Measurements from ENCODE around the gene TAAR1. TPM values are rescaled to one million over a fixed set of nuclear protein-coding genes. Genes with fewer than 3 reads are reported as not detected.

Gene TAAR1
- total RNA-seq, 1 donor, result not detected

GRCh38 chr6:132651062-132651461, 7.9 kb downstream of the TAAR1 start:
- Histone ChIP-seq H3K4me3 (ENCODE audit: insufficient read depth, low read length) (no peak overlapping the region), H3K27ac (ENCODE audit: low read depth, low read length) (no peak overlapping the region), H3K4me2 (ENCODE audit: insufficient read depth, low read length) (no peak overlapping the region), H3K27me3 (ENCODE audit: insufficient read depth, low read length) (peaks cover 25% of the 10 kb centered on the region), H3K79me2 (ENCODE audit: insufficient read depth, low read length) (no peaks in the 10 kb centered on the region), H3K4me1 (ENCODE audit: insufficient read depth, low read length) (peaks cover 9% of the 10 kb centered on the region), H3K36me3 (ENCODE audit: insufficient read depth, low read length) (no peaks in the 10 kb centered on the region), H4K20me1 (ENCODE audit: insufficient read depth, low read length) (no peaks in the 10 kb centered on the region), H2AFZ (ENCODE audit: low read length) (no peak overlapping the region), H3K9me3 (ENCODE audit: low read depth, low read length) (no peaks in the 10 kb centered on the region)
- TF ChIP-seq CTCF (IDR thresholded peaks at IDR 0.05; ENCODE audit: extremely low read depth, low read depth, low read length), result no peak
- no peak for DNase-seq (ENCODE audit: insufficient read length, low spot score, missing footprints)

- no peak for TF ChIP-seq CTCF (IDR thresholded peaks at IDR 0.05; ENCODE audit: extremely low read depth, low read depth, low read length)
Observed at GRCh38 chr6:132650429-132650828, 8.6 kb downstream of the TAAR1 start.

DNA sequence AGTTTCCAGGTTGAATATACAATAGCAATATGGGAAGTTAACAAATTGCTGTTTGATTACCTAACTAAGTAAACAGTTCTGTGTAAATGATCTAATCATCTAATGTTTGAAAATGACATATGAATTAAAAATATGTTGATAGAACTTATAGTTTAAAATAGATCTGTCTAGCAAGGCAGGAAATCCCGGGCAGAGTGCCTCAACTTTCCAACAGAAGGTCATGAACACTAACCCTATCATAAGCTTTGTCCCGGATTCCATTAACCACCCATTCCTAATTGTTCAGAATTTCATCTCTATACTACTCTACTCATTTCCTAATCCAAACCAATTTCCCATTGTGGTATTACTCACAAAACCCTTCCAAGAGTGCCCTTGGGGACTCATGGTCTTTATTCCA, 10.2 kb downstream of the TAAR1 start:
- no peak overlapping the region for H3K27ac ChIP-seq (ENCODE audit: low read depth, low read length)
- H3K4me2 ChIP-seq (ENCODE audit: insufficient read depth, low read length), result no peak overlapping the region
- H3K27me3 ChIP-seq (ENCODE audit: insufficient read depth, low read length), result peaks cover 13% of the 10 kb centered on the region
- no peaks in the 10 kb centered on the region for H3K9me3 ChIP-seq (ENCODE audit: low read depth, low read length)
- no peak for TF ChIP-seq CTCF (IDR thresholded peaks at IDR 0.05; ENCODE audit: extremely low read depth, low read depth, low read length)
- no peak overlapping the region for H2AFZ ChIP-seq (ENCODE audit: low read length)
- no peak for DNase-seq (ENCODE audit: insufficient read length, low spot score, missing footprints)
- H3K36me3 ChIP-seq (ENCODE audit: insufficient read depth, low read length), result no peaks in the 10 kb centered on the region
- H4K20me1 ChIP-seq (ENCODE audit: insufficient read depth, low read length), result no peaks in the 10 kb centered on the region
- H3K79me2 ChIP-seq (ENCODE audit: insufficient read depth, low read length), result no peaks in the 10 kb centered on the region
- H3K4me1 ChIP-seq (ENCODE audit: insufficient read depth, low read length), result peaks cover 9% of the 10 kb centered on the region
- H3K4me3 ChIP-seq (ENCODE audit: insufficient read depth, low read length), result no peak overlapping the region

More at GRCh38 chr6:132650429-132650828, 8.6 kb downstream of the TAAR1 start:
- no peak overlapping the region for H2AFZ ChIP-seq (ENCODE audit: low read length)
- no peaks in the 10 kb centered on the region for H3K9me3 ChIP-seq (ENCODE audit: low read depth, low read length)
- H3K4me3 ChIP-seq (ENCODE audit: insufficient read depth, low read length), result no peak overlapping the region
- H3K4me1 ChIP-seq (ENCODE audit: insufficient read depth, low read length), result peaks cover 9% of the 10 kb centered on the region
- H3K27me3 ChIP-seq (ENCODE audit: insufficient read depth, low read length), result peaks cover 25% of the 10 kb centered on the region
- no peaks in the 10 kb centered on the region for H3K79me2 ChIP-seq (ENCODE audit: insufficient read depth, low read length)
- H4K20me1 ChIP-seq (ENCODE audit: insufficient read depth, low read length), result no peaks in the 10 kb centered on the region
- DNase-seq (ENCODE audit: insufficient read length, low spot score, missing footprints), result no peak
- no peaks in the 10 kb centered on the region for H3K36me3 ChIP-seq (ENCODE audit: insufficient read depth, low read length)
- H3K27ac ChIP-seq (ENCODE audit: low read depth, low read length), result no peak overlapping the region
- no peak overlapping the region for H3K4me2 ChIP-seq (ENCODE audit: insufficient read depth, low read length)

- H3K4me3 ChIP-seq (ENCODE audit: insufficient read depth, low read length), result no peak overlapping the region
- peaks cover 9% of the 10 kb centered on the region for H3K27me3 ChIP-seq (ENCODE audit: insufficient read depth, low read length)
- H3K9me3 ChIP-seq (ENCODE audit: low read depth, low read length), result no peaks in the 10 kb centered on the region
- H3K27ac ChIP-seq (ENCODE audit: low read depth, low read length), result no peak overlapping the region
- no peaks in the 10 kb centered on the region for H3K79me2 ChIP-seq (ENCODE audit: insufficient read depth, low read length)
- peaks cover 9% of the 10 kb centered on the region for H3K4me1 ChIP-seq (ENCODE audit: insufficient read depth, low read length)
- no peak for TF ChIP-seq CTCF (IDR thresholded peaks at IDR 0.05; ENCODE audit: extremely low read depth, low read depth, low read length)
- no peaks in the 10 kb centered on the region for H4K20me1 ChIP-seq (ENCODE audit: insufficient read depth, low read length)
- no peak overlapping the region for H3K4me2 ChIP-seq (ENCODE audit: insufficient read depth, low read length)
- H3K36me3 ChIP-seq (ENCODE audit: insufficient read depth, low read length), result no peaks in the 10 kb centered on the region
- peak; percentile 52 for DNase-seq (ENCODE audit: insufficient read length, low spot score, missing footprints)
- H2AFZ ChIP-seq (ENCODE audit: low read length), result no peak overlapping the region
Observed at GRCh38 chr6:132648356-132648755, 10.6 kb downstream of the TAAR1 start.
